GM10248 (cell line): ENCODE results near the gene SRRM5.
"Not testable (repeated sequence)": the region's sequence is repeated elsewhere in the genome, so short reads cannot be mapped to it uniquely, and the experiment has no call there.

Source experiments
- CTCF ChIA-PET: fragments of 300-600 bp; sonication (Branson Sonifier 250); formaldehyde crosslinking; extraction: SDS; loops from one replicate; lab custom pipeline; 2021; ENCODE audit warnings: antibody characterized with exemption; lab: Yijun Ruan, JAX
- POLR2A ChIA-PET: fragments of 350-650 bp; sonication (Branson Sonifier 250); formaldehyde crosslinking; extraction: SDS; loops from one replicate; lab custom pipeline; 2020; ENCODE audit warnings: antibody characterized with exemption; lab: Yijun Ruan, JAX
- DNase-seq: peaks from one replicate; pipeline ENCODE4 v3.0.0; 2012; ENCODE audit errors: extremely low spot score
- CTCF ChIP-seq: IDR thresholded peaks from 2 replicates; pipeline ENCODE4 v1.5.1; 2012; ENCODE audit warnings: mild to moderate bottlenecking, low read depth; ENCODE audit errors: extremely low read depth, missing control alignments, control extremely low read depth

Gene SRRM5

GRCh38 chr19:43643326-43643725 is 31.4 kb downstream of the SRRM5 start:
- DNase-seq = no peak
- no peak for TF ChIP-seq CTCF
- ChIA-PET CTCF (interaction anchor here (1.1 to 1.6 kb wide), 2 partner anchors 19 to 88 kb away, joined by 3 to 4 read pairs; no protein-coding TSS in a partner anchor), POLR2A (interaction anchor here (0.6 kb wide), 1 partner anchor 25 kb away, joined by 5 read pairs; no protein-coding TSS in a partner anchor)

- POLR2A ChIA-PET = no interaction called here
- no peak for DNase-seq
- TF ChIP-seq CTCF = no peak
- CTCF ChIA-PET = no interaction called here
Measured at GRCh38 chr19:43644181-43644580, 32.3 kb downstream of the SRRM5 start.

- TF ChIP-seq CTCF = no peak
- ChIA-PET POLR2A (no interaction called here), CTCF (interaction anchor here (0.9 to 1.7 kb wide), 3 partner anchors 20 to 163 kb away, joined by 3 to 5 read pairs (median 5); no protein-coding TSS in a partner anchor)
- no peak for DNase-seq
Measured at GRCh38 chr19:43648633-43649032, 36.7 kb downstream of the SRRM5 start.

- no peak for TF ChIP-seq CTCF
- no peak for DNase-seq
- POLR2A ChIA-PET = interaction anchor here (0.5 to 0.6 kb wide), 2 partner anchors 263 to 435 kb away, joined by 3 to 4 read pairs; no protein-coding TSS in a partner anchor
- CTCF ChIA-PET = interaction anchor here (0.9 to 1.7 kb wide), 3 partner anchors 12 to 162 kb away, joined by 3 to 5 read pairs (median 5); no protein-coding TSS in a partner anchor
Measured at GRCh38 chr19:43649514-43649913, 37.6 kb downstream of the SRRM5 start.

GRCh38 chr19:43650276-43650675 is 38.4 kb downstream of the SRRM5 start:
- POLR2A ChIA-PET = interaction anchor here (0.6 kb wide), 1 partner anchor 436 kb away, joined by 3 read pairs; no protein-coding TSS in a partner anchor

GRCh38 chr19:43651758-43652545 is 40.1 kb downstream of the SRRM5 start:
- peak; percentile 62 for DNase-seq
- peak; percentile 73 for TF ChIP-seq CTCF
- ChIA-PET CTCF (interaction anchor here (1.0 to 3.2 kb wide), 8 partner anchors 10 to 132 kb away, joined by 3 to 10 read pairs (median 4); no protein-coding TSS in a partner anchor), POLR2A (no interaction called here)

More at GRCh38 chr19:43650276-43650675, 38.4 kb downstream of the SRRM5 start:
- DNase-seq = not testable (repeated sequence)
- CTCF ChIA-PET = interaction anchor here (1.3 to 3.2 kb wide), 2 partner anchors 11 to 95 kb away, joined by 5 to 10 read pairs; no protein-coding TSS in a partner anchor
